Thyroid gland (tissue), 4 donors: Measurements from ENCODE around the gene KCNH5. TPM values are rescaled to one million over a fixed set of nuclear protein-coding genes. Genes with fewer than 3 reads are reported as not detected.

Experiments
- DNase-seq, 2 donors: peaks; one replicate each; pipeline ENCODE4 v3.0.0-alpha.2; 2019
- H3K27ac ChIP-seq, 3 donors: fragments of 200-600 bp; sonication (generic); 1 replicate in 2 of 3; 2 replicates in 1 of 3; pipeline ENCODE4 v1.5.1; 2016 to 2019; ENCODE audit warnings: mild to moderate bottlenecking in 1 of 3, moderate library complexity in 1 of 3
- H3K27me3 ChIP-seq: fragments of 200-600 bp; sonication (generic); one replicate; pipeline ENCODE4 v1.5.1; 2019
- H3K36me3 ChIP-seq, 2 donors: fragments of 200-600 bp; sonication (generic); one replicate each; pipeline ENCODE4 v1.5.1; 2016 to 2019
- H3K4me1 ChIP-seq, 2 donors: fragments of 200-600 bp; sonication (generic); one replicate each; pipeline ENCODE4 v1.5.1; 2017 to 2019
- H3K4me3 ChIP-seq, 3 donors: fragments of 200-600 bp; sonication (generic); replicated peaks in 1 of 3; 1 replicate in 2 of 3; 2 replicates in 1 of 3; pipeline ENCODE4 v1.5.1; 2016; ENCODE audit warnings: mild to moderate bottlenecking in 1 of 3
- H3K9me3 ChIP-seq: fragments of 200-600 bp; sonication (generic); one replicate; pipeline ENCODE4 v1.5.1; 2017
- POLR2A ChIP-seq, 2 donors: fragments of 450-650 bp; IDR thresholded peaks; one replicate each; pipeline ENCODE4 v1.6.1; 2017; ENCODE audit warnings: antibody characterized with exemption in 2 of 2, mild to moderate bottlenecking in 2 of 2, moderate library complexity in 1 of 2
- WGBS, 2 donors: methylation state at CpG; one replicate each; pipeline ENCODE4 v1.1.5; 2017; 5-methylcytosine and 5-hydroxymethylcytosine counted together
- intact Hi-C: fragments of 100-400 bp; cut with DNase I; formaldehyde crosslinking; loops from one replicate; pipeline ENCODE4 v1.15.1; 2023
- total RNA-seq, 4 donors: library from RNA; depleted of rRNA; stranded (reverse); fragments of >200 nt; gene quantifications; one replicate each; pipeline ENCODE4 v1.2.3, GENCODE V29; 2016
- TF ChIP-seq, protein P1 (sequence below), 6 experiments: fragments of 200-600 bp in 3 of 6; fragments of 450-650 bp in 3 of 6; sonication (generic) in 3 of 6; IDR thresholded peaks; one replicate each; pipeline ENCODE4 v1.5.1; 2016 to 2019; ENCODE audit warnings: antibody characterized with exemption in 6 of 6, mild to moderate bottlenecking in 2 of 6, inconsistent platforms in 1 of 6, moderate library complexity in 1 of 6

KCNH5 gene
- total RNA-seq, 4 donors from 2014 or later, result not detected

DNA sequence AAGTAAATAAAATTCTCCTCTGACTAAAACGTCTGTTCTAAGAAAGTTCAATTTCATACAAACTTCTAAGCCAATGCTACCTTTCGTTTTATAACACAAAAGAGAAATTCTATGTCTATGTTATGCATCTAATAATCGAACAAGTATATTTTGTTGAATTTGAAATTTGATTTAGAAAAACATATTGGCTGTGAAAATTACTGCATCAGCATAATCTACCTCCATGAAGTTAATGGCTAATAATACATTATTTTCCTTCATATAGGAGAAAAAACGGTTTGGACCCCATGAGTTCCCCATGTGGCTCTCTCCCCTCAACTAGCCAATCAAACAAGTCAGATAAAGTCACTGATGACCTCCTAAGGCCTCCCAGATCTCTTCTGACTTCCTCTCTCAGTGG lies 106.5 kb downstream of the KCNH5 start:
- no peaks in the 10 kb centered on the region for H3K27me3 ChIP-seq
- intact Hi-C loops, result no loop called here
- WGBS, 2 donors, result 80 to 84% methylated on average over 4 of the region's 4 CpGs
- no peak for TF ChIP-seq POLR2A (IDR thresholded peaks at IDR 0.05)
- TF ChIP-seq, protein P1, sequence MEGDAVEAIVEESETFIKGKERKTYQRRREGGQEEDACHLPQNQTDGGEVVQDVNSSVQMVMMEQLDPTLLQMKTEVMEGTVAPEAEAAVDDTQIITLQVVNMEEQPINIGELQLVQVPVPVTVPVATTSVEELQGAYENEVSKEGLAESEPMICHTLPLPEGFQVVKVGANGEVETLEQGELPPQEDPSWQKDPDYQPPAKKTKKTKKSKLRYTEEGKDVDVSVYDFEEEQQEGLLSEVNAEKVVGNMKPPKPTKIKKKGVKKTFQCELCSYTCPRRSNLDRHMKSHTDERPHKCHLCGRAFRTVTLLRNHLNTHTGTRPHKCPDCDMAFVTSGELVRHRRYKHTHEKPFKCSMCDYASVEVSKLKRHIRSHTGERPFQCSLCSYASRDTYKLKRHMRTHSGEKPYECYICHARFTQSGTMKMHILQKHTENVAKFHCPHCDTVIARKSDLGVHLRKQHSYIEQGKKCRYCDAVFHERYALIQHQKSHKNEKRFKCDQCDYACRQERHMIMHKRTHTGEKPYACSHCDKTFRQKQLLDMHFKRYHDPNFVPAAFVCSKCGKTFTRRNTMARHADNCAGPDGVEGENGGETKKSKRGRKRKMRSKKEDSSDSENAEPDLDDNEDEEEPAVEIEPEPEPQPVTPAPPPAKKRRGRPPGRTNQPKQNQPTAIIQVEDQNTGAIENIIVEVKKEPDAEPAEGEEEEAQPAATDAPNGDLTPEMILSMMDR (IDR thresholded peaks at IDR 0.05), result no peak
- no peaks in the 10 kb centered on the region for H3K9me3 ChIP-seq
- DNase-seq, result no peak
- H3K4me1 ChIP-seq, result no peaks in the 10 kb centered on the region
- H3K36me3 ChIP-seq, result no peaks in the 10 kb centered on the region
- no peak overlapping the region for H3K27ac ChIP-seq
- no peak overlapping the region for H3K4me3 ChIP-seq

DNA sequence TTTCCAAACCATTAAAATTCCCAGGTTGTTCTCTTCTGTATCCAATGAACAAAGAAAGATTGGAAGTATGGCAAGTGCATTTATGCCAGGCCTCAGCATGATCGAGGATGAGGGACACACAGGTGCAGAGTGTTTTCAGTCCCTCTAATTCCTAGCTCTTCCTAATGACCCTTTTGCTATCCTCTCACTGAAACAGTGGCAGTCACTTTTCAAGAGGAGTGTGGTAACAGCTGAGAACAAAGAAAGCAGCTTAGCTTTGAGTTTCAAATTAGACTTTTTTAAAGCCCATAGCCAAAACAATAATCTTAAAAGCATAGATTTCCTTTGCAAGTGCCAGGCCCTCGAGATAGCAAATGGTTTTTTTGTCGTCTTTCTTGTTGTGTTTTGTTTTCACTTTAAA lies 110.8 kb downstream of the KCNH5 start:
- no peak for DNase-seq
- no peaks in the 10 kb centered on the region for H3K27me3 ChIP-seq
- no peaks in the 10 kb centered on the region for H3K9me3 ChIP-seq
- no peaks in the 10 kb centered on the region for H3K36me3 ChIP-seq
- H3K4me1 ChIP-seq, result no peaks in the 10 kb centered on the region
- no peak overlapping the region for H3K27ac ChIP-seq
- intact Hi-C loops, result no loop called here
- H3K4me3 ChIP-seq, result no peak overlapping the region
- no peak for TF ChIP-seq POLR2A (IDR thresholded peaks at IDR 0.05)
- TF ChIP-seq, protein P1 (IDR thresholded peaks at IDR 0.05), result no peak
- WGBS, 2 donors, result 34 to 41% methylated on average over 3 of the region's 3 CpGs

DNA sequence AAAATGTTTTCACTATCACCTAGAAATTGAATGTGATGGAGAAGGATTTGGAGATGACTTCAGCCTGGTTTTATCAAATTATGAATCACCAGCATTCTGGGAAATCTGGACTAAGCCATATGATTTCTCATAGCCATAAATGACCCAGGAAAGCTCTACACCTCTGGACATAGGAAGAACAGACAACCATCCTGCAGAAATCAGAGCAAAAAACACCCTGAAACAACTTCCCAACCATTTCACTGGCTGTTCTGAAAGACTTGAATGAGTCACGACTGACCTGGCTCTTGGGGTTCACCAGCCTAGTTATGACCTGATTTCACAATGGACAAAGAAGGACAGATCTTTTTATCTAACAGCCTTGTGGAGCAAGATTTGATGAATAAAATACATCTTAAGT lies 123.8 kb downstream of the KCNH5 start:
- Histone ChIP-seq H3K27me3 (no peaks in the 10 kb centered on the region), H3K4me1 (no peaks in the 10 kb centered on the region), H3K36me3 (no peaks in the 10 kb centered on the region), H3K4me3 (no peak overlapping the region), H3K9me3 (no peaks in the 10 kb centered on the region), H3K27ac (no peak overlapping the region)
- intact Hi-C loops, result no loop called here
- TF ChIP-seq, protein P1 (IDR thresholded peaks at IDR 0.05), result no peak
- no peak for TF ChIP-seq POLR2A (IDR thresholded peaks at IDR 0.05)
- 56 to 83% methylated on average over 1 of the region's 1 CpG for WGBS, 2 donors
- no peak for DNase-seq

DNA sequence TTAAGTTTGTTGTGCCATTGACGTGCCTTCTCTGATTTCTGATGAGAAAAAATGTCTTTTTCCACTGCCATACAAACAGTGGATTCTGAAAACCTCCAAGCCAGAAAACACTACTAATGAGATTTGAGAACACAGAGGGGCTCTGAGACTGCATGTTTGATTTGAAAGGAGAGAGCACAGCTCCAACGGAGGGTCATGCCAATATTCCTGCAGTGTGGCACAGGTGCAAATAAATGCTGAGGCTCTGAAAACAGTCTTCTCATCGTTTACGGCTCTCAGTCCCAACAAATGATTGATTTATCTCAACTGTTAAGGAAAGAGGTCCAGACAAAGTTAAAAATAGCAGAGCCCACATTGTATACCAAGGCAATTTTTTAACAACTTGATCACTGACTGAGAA lies 128.7 kb downstream of the KCNH5 start:
- intact Hi-C loops, result no loop called here
- Histone ChIP-seq H3K27me3 (no peaks in the 10 kb centered on the region), H3K4me1 (no peaks in the 10 kb centered on the region), H3K36me3 (no peaks in the 10 kb centered on the region), H3K27ac (no peak overlapping the region), H3K4me3 (no peak overlapping the region), H3K9me3 (no peaks in the 10 kb centered on the region)
- TF ChIP-seq, protein P1 (IDR thresholded peaks at IDR 0.05), result no peak
- TF ChIP-seq POLR2A (IDR thresholded peaks at IDR 0.05), result no peak
- WGBS, 2 donors, result 53 to 54% methylated on average over 4 of the region's 4 CpGs
- no peak for DNase-seq

DNA sequence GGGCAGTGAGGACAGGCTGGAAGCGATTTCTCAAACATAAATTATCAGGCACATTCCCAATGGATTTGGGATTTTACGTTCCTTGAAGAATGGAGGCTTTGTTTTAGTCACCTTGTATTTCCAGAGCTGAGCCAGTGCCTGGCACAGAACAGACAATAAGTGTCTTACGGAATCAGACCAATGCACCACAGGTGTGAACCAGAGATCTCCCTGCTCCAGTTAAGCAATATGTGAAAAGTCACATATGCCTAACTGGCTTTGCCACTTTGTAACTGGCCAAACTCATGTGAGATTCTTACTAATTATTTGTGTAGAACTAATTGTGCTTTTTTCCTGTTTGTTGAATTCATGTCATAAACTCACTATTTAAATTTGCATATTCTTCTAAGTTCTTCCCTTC lies 130.4 kb downstream of the KCNH5 start:
- Histone ChIP-seq H3K27ac (no peak overlapping the region), H3K4me3 (no peak overlapping the region), H3K9me3 (no peaks in the 10 kb centered on the region), H3K36me3 (no peaks in the 10 kb centered on the region), H3K4me1 (no peaks in the 10 kb centered on the region), H3K27me3 (no peaks in the 10 kb centered on the region)
- 91% methylated on average over 3 of the region's 3 CpGs for WGBS, 2 donors
- no peak for DNase-seq
- no peak for TF ChIP-seq POLR2A (IDR thresholded peaks at IDR 0.05)
- TF ChIP-seq, protein P1 (IDR thresholded peaks at IDR 0.05), result no peak
- intact Hi-C loops, result no loop called here
